Spinal cord (tissue), 10 donors: ENCODE data around the gene CRADD. TPM values are rescaled to one million over a fixed set of nuclear protein-coding genes. Genes with fewer than 3 reads are reported as not detected.
"Not testable (repeated sequence)": the region's sequence is repeated elsewhere in the genome, so short reads cannot be mapped to it uniquely, and the experiment has no call there.

Source experiments
- DNase-seq, 6 donors: peaks; one replicate each; pipeline versions ENCODE4 v3.0.0 to v3.0.0-alpha.2; 2013 to 2015; ENCODE audit warnings: low spot score in 6 of 6, low read depth in 4 of 6
- H3K27ac ChIP-seq: one replicate; pipeline ENCODE4 v1.5.1; 2013; ENCODE audit warnings: low read depth, low read length, control low read depth
- H3K27me3 ChIP-seq: one replicate; pipeline ENCODE4 v1.6.1; 2013; ENCODE audit warnings: low read length; ENCODE audit not compliant: control insufficient read depth, insufficient read depth
- H3K36me3 ChIP-seq: one replicate; pipeline ENCODE4 v1.6.1; 2013; ENCODE audit warnings: low read length; ENCODE audit not compliant: control insufficient read depth, insufficient read depth
- H3K4me1 ChIP-seq: one replicate; pipeline ENCODE4 v1.6.1; 2013; ENCODE audit warnings: low read length; ENCODE audit not compliant: control insufficient read depth, insufficient read depth
- H3K4me3 ChIP-seq: one replicate; pipeline ENCODE4 v1.5.1; 2013; ENCODE audit warnings: low read depth, low read length, control low read depth
- H3K9me3 ChIP-seq: one replicate; pipeline ENCODE4 v1.6.1; 2013; ENCODE audit warnings: low read length; ENCODE audit not compliant: control insufficient read depth, insufficient read depth
- WGBS: methylation state at CpG from one replicate; pipeline ENCODE4 v1.1.5; 2013; ENCODE audit warnings: missing lambda C conversion rate; ENCODE audit not compliant: insufficient coverage; 5-methylcytosine and 5-hydroxymethylcytosine counted together
- polyA plus RNA-seq, 2 donors: library from polyadenylated mRNA; unstranded; fragments of 120-200 nt; gene quantifications; one replicate each; pipeline ENCODE4 v1.2.1, GENCODE V29; 2013; ENCODE audit not compliant: insufficient read length in 2 of 2
- total RNA-seq, 2 donors: library from RNA; depleted of rRNA in 1 of 2; stranded (reverse); fragments of 120-200 nt in 1 of 2; fragments of >200 nt in 1 of 2; gene quantifications; one replicate each; pipeline versions ENCODE4 v1.2.3 to v1.2.4, GENCODE V29; 2013 to 2014
- donor health status: healthy.

Gene CRADD
- total and polyA plus RNA-seq, 4 donors = 11.2 to 19.9 (median 15.2) TPM

DNA sequence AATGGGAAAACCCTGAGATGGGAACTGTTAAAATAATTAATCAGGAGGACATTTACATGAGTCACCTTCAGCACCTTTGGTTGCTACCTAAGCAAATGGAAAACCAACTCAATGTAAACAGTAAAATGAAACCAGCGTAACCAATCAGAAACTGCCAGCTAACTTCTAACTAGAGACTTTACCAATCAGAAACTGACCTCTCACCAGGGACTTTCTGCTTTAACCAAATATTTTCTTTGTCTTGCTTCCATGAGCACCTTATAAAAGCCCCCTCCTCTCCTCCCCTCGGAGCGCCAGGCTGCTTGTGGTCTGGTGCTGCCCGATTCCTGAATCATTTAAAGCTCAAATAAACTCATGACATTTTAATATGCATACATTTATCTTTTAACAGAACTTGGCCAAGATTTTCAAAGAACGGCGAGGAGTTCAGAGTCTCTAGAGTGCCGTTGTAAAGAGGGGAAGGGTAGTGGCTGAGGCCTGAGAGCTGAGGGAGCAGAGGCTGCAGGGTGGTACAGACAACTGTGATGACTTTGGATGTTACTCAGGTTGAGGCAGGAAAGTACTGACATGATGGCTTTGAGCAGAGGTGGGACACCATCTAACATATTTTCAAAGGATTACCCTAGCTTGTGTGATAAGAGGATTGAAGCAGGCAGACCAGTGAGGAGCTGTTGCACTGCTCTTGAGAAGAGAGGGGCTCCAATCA is 183.6 kb downstream of the CRADD start:
- 91% methylated on average over 7 of the region's 7 CpGs for WGBS
- no peak for DNase-seq
- H3K36me3 ChIP-seq = no peaks in the 10 kb centered on the region
- H3K4me3 ChIP-seq = no peak overlapping the region
- H3K4me1 ChIP-seq = peaks cover 4% of the 10 kb centered on the region
- H3K27me3 ChIP-seq = no peaks in the 10 kb centered on the region
- peaks cover 4% of the 10 kb centered on the region for H3K9me3 ChIP-seq
- no peak overlapping the region for H3K27ac ChIP-seq

- H3K9me3 ChIP-seq = peaks cover 5% of the 10 kb centered on the region
- H3K27me3 ChIP-seq = no peaks in the 10 kb centered on the region
- H3K27ac ChIP-seq = no peak overlapping the region
- no peak overlapping the region for H3K4me3 ChIP-seq
- 94% methylated on average over 1 of the region's 1 CpG for WGBS
- no peaks in the 10 kb centered on the region for H3K36me3 ChIP-seq
- DNase-seq = no peak
- H3K4me1 ChIP-seq = peaks cover 1% of the 10 kb centered on the region
Measured at GRCh38 chr12:93862424-93862823, 185.2 kb downstream of the CRADD start.

DNA sequence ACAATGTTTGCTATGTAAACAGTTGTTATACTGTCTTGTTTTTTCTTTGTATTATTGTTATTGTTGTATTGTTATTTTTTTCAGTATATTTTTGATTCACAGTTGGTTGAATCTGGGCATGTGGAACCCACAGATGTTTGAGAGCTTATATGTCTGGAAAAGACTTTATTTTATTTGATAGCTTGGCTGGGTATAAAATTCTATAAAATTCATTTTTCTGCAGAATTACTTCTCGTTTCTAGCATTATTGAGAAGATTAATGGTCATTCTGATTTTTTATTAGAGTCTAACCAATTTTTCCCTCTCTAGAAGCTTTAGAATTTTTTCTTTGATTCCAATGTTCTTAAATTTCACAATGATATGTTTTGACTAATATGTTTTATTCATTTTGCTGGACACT is 188.6 kb downstream of the CRADD start:
- peaks cover 7% of the 10 kb centered on the region for H3K9me3 ChIP-seq
- WGBS = no CpG with 5 or more reads among the region's 1 CpG
- no peaks in the 10 kb centered on the region for H3K4me1 ChIP-seq
- no peak overlapping the region for H3K4me3 ChIP-seq
- H3K27ac ChIP-seq = no peak overlapping the region
- H3K36me3 ChIP-seq = no peaks in the 10 kb centered on the region
- DNase-seq = no peak
- no peaks in the 10 kb centered on the region for H3K27me3 ChIP-seq

DNA sequence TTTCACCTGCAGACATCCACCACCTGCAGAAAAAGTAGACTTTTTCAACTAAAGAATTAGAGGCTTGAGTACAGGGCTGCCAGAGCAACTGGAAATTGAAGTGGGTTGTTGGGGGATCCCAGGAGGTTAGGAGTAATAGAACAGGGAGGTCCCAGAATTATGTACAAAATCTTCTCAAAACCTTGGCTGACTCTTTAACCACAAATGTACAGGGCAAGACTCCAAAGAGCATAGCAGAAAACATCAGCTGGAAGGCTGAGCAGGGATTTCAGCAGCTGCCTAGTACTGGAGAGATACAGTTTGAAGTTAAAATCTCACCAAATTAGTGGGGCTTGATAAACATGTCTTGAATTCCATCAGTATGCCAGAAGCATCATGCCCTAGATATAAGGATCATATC is 191.6 kb downstream of the CRADD start:
- H3K4me3 ChIP-seq = no peak overlapping the region
- H3K36me3 ChIP-seq = no peaks in the 10 kb centered on the region
- no peak for DNase-seq
- peaks cover 12% of the 10 kb centered on the region for H3K9me3 ChIP-seq
- H3K27ac ChIP-seq = no peak overlapping the region
- H3K4me1 ChIP-seq = no peaks in the 10 kb centered on the region
- no peaks in the 10 kb centered on the region for H3K27me3 ChIP-seq

DNA sequence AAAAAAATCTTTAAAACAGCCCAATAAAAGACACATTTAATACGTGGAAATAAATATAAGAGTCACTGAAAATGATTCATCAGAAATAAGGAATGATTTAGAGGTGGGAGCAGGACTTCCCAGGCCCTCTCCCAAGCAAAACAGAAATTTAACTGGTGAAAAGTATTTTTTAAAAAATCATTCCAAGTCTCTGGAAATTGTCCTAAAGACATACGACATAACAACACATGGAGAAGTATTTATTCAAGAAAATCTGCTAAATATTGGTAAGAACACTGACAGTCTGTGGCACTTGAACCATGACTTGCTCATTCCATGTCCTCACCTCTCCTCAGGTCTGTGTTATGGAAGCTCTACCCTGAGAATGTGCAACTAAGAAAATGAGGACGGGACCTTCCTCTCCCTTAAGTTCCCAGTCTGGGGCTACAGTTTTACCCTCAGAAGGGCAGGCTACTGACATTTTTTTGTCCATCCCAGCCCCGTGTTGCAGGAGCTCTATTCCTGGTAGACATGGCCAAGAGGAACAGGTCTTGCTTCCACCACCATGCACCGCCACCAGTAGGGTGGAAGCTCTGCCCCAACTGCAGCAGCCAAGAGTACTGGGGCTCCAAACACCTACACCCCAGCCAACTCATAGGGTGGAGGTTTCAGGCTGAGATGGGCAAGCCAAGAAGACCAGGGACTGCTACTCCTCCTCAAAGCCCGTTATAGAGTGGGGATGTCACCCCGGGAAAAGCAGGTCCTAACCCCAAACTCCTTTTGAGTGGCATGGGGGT is 193.0 kb downstream of the CRADD start:
- H3K27ac ChIP-seq = no peak overlapping the region
- H3K4me3 ChIP-seq = no peak overlapping the region
- peaks cover 9% of the 10 kb centered on the region for H3K9me3 ChIP-seq
- no peak for DNase-seq
- H3K4me1 ChIP-seq = no peaks in the 10 kb centered on the region
- H3K36me3 ChIP-seq = no peaks in the 10 kb centered on the region
- 93% methylated on average over 2 of the region's 7 CpGs for WGBS
- no peaks in the 10 kb centered on the region for H3K27me3 ChIP-seq

GRCh38 chr12:93871566-93871965 is 194.4 kb downstream of the CRADD start:
- H3K4me3 ChIP-seq, DNase-seq, H3K27ac ChIP-seq, H3K9me3 ChIP-seq, H3K4me1 ChIP-seq, H3K36me3 ChIP-seq, H3K27me3 ChIP-seq: not testable (repeated sequence)
- no CpG with 5 or more reads among the region's 1 CpG for whole genome bisulfite sequencing

- Histone ChIP-seq H3K9me3 (peaks cover 7% of the 10 kb centered on the region), H3K4me1 (no peaks in the 10 kb centered on the region), H3K4me3 (no peak overlapping the region), H3K27ac (no peak overlapping the region), H3K27me3 (no peaks in the 10 kb centered on the region), H3K36me3 (no peaks in the 10 kb centered on the region)
- DNase-seq = no peak
- 96% methylated on average over 5 of the region's 5 CpGs for WGBS
Measured at GRCh38 chr12:93873561-93873960, 196.4 kb downstream of the CRADD start.

- Histone ChIP-seq H3K36me3 (no peaks in the 10 kb centered on the region), H3K4me3 (no peak overlapping the region), H3K9me3 (peaks cover 4% of the 10 kb centered on the region), H3K4me1 (no peaks in the 10 kb centered on the region), H3K27me3 (no peaks in the 10 kb centered on the region), H3K27ac (no peak overlapping the region)
- no CpG with 5 or more reads among the region's 1 CpG for WGBS
- DNase-seq = no peak
Measured at GRCh38 chr12:93875157-93875556, 198.0 kb downstream of the CRADD start.

DNA sequence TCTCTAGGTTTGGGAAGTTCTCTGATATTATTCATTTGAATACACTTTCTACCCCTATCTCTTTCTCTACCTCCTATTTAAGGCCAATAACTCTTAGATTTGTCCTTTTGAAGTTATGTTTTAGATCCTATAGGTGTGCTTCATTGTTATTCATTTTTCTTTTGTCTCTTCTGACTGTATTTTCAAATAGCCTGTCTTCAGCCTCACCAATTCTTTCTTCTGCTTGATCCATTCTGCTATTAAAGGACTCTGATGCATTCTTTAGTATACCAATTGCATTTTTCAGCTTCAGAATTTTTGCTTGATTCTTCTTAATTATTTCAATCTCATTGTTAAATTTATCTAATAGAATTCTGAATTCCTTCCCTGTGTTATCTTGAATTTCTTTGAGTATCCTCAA is 199.2 kb downstream of the CRADD start:
- peaks cover 4% of the 10 kb centered on the region for H3K9me3 ChIP-seq
- H3K27ac ChIP-seq = no peak overlapping the region
- no peaks in the 10 kb centered on the region for H3K4me1 ChIP-seq
- H3K4me3 ChIP-seq = no peak overlapping the region
- no peaks in the 10 kb centered on the region for H3K27me3 ChIP-seq
- DNase-seq = no peak
- no peaks in the 10 kb centered on the region for H3K36me3 ChIP-seq

GRCh38 chr12:93877446-93877845 is 200.3 kb downstream of the CRADD start:
- Histone ChIP-seq H3K27me3 (no peaks in the 10 kb centered on the region), H3K9me3 (peaks cover 1% of the 10 kb centered on the region), H3K36me3 (no peaks in the 10 kb centered on the region), H3K4me1 (no peaks in the 10 kb centered on the region), H3K27ac (no peak overlapping the region), H3K4me3 (no peak overlapping the region)
- no peak for DNase-seq
